ENCODE data around the gene STK35. TPM values are rescaled to one million over a fixed set of nuclear protein-coding genes. Genes with fewer than 3 reads are reported as not detected.

STK35 gene
- 51.4 and 59.7 TPM in 2 replicates for total RNA-seq (2014; rRNA removed; shearing (Covaris generic))
- polyA plus RNA-seq (2016; fragmentation: Nextera tagmentation; extraction: Ambion mirVana), result 14.2 and 15.9 TPM in 2 replicates
- long read RNA-seq, partial matches to known transcripts, result 0 of 10 reads
- long read RNA-seq, other reads (novel, unspliced or antisense), result 10 of 10 reads

- H3K4me2 ChIP-seq, result peak within 1 kb of the TSS; percentile 90
- Mint-ChIP-seq H3K4me3 (peak within 1 kb of the TSS; percentile 90), H3K27me3 (ENCODE audit: insufficient read depth, low read depth, poor library complexity) (peaks cover 6% of the 10 kb centered on the region), H3K9me3 (no peaks in the 10 kb centered on the region; the same call in 2 of the 3 replicates), H3K27ac (peak within 1 kb of the TSS; percentile 100), H3K36me3 (ENCODE audit: low read depth) (peaks cover 22% of the 10 kb centered on the region), H3K4me1 (peaks cover 36% of the 10 kb centered on the region)
- no peaks in the 10 kb centered on the region for H3F3A ChIP-seq (replicated peaks; ENCODE audit: low read depth)
- H3K9me2 ChIP-seq (ENCODE audit: insufficient read depth), result no peaks in the 10 kb centered on the region
- no peaks in the 10 kb centered on the region for H3K27me3 ChIP-seq (ENCODE audit: insufficient read depth)
- H4K20me1 ChIP-seq (replicated peaks; ENCODE audit: insufficient read depth), result peaks cover 26% of the 10 kb centered on the region
- H2AFZ ChIP-seq, result peak within 1 kb of the TSS; percentile 88
- peaks cover 32% of the 10 kb centered on the region for H3K79me2 ChIP-seq (replicated peaks; ENCODE audit: insufficient read depth)
- H3K36me3 ChIP-seq (ENCODE audit: insufficient read depth), result 0 out of 2 replicates have a peak, but pooled peaks cover 13% of the 10 kb centered on the region
- peaks cover 33% of the 10 kb centered on the region for H3K4me1 ChIP-seq (ENCODE audit: insufficient read depth)
- TF ChIP-seq EZH2phosphoT487 (IDR thresholded peaks at IDR 0.05; ENCODE audit: unreplicated experiment) (no peak), EZH2 (IDR thresholded peaks at IDR 0.05; ENCODE audit: low read depth, unreplicated experiment) (no peak), JUNB (IDR thresholded peaks at IDR 0.05; ENCODE audit: unreplicated experiment) (no peak), CREB1 (CRISPR knock-in tag; IDR thresholded peaks at IDR 0.05; ENCODE audit: low read depth) (no peak), STAT1 (IDR thresholded peaks at IDR 0.05; ENCODE audit: unreplicated experiment) (no peak), ZNF331 (CRISPR knock-in tag; IDR thresholded peaks at IDR 0.05; ENCODE audit: low read depth) (no peak), ZNF114 (CRISPR knock-in tag; IDR thresholded peaks at IDR 0.05) (no peak), NANOG (IDR thresholded peaks at IDR 0.05; ENCODE audit: borderline replicate concordance) (no peak), CTCF (conservative IDR thresholded peaks at IDR 0.05; ENCODE audit: low read depth in 2 of 2) (no peak), POLR2AphosphoS5 (IDR thresholded peaks at IDR 0.05; ENCODE audit: low read depth) (no peak)
- TF ChIP-seq, protein P1, sequence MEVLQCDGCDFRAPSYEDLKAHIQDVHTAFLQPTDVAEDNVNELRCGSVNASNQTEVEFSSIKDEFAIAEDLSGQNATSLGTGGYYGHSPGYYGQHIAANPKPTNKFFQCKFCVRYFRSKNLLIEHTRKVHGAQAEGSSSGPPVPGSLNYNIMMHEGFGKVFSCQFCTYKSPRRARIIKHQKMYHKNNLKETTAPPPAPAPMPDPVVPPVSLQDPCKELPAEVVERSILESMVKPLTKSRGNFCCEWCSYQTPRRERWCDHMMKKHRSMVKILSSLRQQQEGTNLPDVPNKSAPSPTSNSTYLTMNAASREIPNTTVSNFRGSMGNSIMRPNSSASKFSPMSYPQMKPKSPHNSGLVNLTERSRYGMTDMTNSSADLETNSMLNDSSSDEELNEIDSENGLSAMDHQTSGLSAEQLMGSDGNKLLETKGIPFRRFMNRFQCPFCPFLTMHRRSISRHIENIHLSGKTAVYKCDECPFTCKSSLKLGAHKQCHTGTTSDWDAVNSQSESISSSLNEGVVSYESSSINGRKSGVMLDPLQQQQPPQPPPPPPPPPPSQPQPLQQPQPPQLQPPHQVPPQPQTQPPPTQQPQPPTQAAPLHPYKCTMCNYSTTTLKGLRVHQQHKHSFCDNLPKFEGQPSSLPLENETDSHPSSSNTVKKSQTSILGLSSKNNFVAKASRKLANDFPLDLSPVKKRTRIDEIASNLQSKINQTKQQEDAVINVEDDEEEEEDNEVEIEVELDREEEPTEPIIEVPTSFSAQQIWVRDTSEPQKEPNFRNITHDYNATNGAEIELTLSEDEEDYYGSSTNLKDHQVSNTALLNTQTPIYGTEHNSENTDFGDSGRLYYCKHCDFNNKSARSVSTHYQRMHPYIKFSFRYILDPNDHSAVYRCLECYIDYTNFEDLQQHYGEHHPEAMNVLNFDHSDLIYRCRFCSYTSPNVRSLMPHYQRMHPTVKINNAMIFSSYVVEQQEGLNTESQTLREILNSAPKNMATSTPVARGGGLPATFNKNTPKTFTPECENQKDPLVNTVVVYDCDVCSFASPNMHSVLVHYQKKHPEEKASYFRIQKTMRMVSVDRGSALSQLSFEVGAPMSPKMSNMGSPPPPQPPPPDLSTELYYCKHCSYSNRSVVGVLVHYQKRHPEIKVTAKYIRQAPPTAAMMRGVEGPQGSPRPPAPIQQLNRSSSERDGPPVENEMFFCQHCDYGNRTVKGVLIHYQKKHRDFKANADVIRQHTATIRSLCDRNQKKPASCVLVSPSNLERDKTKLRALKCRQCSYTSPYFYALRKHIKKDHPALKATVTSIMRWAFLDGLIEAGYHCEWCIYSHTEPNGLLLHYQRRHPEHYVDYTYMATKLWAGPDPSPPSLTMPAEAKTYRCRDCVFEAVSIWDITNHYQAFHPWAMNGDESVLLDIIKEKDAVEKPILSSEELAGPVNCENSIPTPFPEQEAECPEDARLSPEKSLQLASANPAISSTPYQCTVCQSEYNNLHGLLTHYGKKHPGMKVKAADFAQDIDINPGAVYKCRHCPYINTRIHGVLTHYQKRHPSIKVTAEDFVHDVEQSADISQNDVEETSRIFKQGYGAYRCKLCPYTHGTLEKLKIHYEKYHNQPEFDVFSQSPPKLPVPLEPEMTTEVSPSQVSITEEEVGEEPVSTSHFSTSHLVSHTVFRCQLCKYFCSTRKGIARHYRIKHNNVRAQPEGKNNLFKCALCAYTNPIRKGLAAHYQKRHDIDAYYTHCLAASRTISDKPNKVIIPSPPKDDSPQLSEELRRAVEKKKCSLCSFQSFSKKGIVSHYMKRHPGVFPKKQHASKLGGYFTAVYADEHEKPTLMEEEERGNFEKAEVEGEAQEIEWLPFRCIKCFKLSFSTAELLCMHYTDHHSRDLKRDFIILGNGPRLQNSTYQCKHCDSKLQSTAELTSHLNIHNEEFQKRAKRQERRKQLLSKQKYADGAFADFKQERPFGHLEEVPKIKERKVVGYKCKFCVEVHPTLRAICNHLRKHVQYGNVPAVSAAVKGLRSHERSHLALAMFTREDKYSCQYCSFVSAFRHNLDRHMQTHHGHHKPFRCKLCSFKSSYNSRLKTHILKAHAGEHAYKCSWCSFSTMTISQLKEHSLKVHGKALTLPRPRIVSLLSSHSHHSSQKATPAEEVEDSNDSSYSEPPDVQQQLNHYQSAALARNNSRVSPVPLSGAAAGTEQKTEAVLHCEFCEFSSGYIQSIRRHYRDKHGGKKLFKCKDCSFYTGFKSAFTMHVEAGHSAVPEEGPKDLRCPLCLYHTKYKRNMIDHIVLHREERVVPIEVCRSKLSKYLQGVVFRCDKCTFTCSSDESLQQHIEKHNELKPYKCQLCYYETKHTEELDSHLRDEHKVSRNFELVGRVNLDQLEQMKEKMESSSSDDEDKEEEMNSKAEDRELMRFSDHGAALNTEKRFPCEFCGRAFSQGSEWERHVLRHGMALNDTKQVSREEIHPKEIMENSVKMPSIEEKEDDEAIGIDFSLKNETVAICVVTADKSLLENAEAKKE (CRISPR knock-in tag; IDR thresholded peaks at IDR 0.05), result no peak
- TF ChIP-seq, protein P2, sequence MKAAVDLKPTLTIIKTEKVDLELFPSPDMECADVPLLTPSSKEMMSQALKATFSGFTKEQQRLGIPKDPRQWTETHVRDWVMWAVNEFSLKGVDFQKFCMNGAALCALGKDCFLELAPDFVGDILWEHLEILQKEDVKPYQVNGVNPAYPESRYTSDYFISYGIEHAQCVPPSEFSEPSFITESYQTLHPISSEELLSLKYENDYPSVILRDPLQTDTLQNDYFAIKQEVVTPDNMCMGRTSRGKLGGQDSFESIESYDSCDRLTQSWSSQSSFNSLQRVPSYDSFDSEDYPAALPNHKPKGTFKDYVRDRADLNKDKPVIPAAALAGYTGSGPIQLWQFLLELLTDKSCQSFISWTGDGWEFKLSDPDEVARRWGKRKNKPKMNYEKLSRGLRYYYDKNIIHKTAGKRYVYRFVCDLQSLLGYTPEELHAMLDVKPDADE (IDR thresholded peaks at IDR 0.05), result no peak
- TF ChIP-seq, protein P3, sequence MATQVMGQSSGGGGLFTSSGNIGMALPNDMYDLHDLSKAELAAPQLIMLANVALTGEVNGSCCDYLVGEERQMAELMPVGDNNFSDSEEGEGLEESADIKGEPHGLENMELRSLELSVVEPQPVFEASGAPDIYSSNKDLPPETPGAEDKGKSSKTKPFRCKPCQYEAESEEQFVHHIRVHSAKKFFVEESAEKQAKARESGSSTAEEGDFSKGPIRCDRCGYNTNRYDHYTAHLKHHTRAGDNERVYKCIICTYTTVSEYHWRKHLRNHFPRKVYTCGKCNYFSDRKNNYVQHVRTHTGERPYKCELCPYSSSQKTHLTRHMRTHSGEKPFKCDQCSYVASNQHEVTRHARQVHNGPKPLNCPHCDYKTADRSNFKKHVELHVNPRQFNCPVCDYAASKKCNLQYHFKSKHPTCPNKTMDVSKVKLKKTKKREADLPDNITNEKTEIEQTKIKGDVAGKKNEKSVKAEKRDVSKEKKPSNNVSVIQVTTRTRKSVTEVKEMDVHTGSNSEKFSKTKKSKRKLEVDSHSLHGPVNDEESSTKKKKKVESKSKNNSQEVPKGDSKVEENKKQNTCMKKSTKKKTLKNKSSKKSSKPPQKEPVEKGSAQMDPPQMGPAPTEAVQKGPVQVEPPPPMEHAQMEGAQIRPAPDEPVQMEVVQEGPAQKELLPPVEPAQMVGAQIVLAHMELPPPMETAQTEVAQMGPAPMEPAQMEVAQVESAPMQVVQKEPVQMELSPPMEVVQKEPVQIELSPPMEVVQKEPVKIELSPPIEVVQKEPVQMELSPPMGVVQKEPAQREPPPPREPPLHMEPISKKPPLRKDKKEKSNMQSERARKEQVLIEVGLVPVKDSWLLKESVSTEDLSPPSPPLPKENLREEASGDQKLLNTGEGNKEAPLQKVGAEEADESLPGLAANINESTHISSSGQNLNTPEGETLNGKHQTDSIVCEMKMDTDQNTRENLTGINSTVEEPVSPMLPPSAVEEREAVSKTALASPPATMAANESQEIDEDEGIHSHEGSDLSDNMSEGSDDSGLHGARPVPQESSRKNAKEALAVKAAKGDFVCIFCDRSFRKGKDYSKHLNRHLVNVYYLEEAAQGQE (IDR thresholded peaks at IDR 0.05; ENCODE audit: unreplicated experiment), result no peak
- H3K4me3 ChIP-seq, result peak within 1 kb of the TSS; percentile 81
- peak; percentile 77 for ATAC-seq
- no peak for DNase-seq (ENCODE audit: low spot score)
- H3K27ac ChIP-seq (ENCODE audit: low read depth), result peak within 1 kb of the TSS; percentile 98
Observed at GRCh38 chr20:2101057-2101864, at the start of gene STK35. Gene STK35 (plus strand): TSS chr20:2101827. CDS start chr20:2101882, 55 bp downstream.
